Measurements from ENCODE around the gene ZNF654. TPM values are rescaled to one million over a fixed set of nuclear protein-coding genes. Genes with fewer than 3 reads are reported as not detected.
A peak's percentile ranks its signal among the peaks of the same experiment; 100 is the strongest.

The ZNF654 gene
- total RNA-seq, 1 donor from 2014 or later: 11.2 TPM

DNA sequence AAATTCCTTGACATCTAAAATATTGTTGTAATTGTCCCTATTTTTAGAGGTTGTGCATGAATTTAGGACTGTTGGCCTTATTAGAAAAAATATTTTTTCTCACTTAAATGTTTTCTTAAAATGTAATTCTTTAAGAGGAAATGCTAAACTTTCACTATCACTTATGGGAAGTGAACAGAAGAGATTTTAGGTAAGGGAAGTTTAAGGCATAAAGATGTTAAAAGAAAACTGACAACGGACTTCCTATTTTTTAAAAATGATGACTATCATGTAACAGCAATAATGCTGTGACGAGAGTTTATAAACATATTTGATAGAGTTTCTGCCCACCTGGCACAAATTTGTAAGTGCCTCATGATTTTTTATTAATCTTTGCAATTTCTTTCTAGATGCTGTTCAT, 93.8 kb downstream of the ZNF654 start:
- DNase-seq: no peak
- Mint-ChIP-seq H3K36me3 (ENCODE audit: low read depth) (peaks cover 49% of the 10 kb centered on the region), H3K4me3 (peak overlapping the region; percentile 58), H3K27ac (peak overlapping the region; percentile 70), H3K9me3 (no peaks in the 10 kb centered on the region), H3K4me1 (peaks cover 59% of the 10 kb centered on the region), H3K27me3 (no peaks in the 10 kb centered on the region)
- ATAC-seq (ENCODE audit: low read depth): no peak
- TF ChIP-seq, protein P1, sequence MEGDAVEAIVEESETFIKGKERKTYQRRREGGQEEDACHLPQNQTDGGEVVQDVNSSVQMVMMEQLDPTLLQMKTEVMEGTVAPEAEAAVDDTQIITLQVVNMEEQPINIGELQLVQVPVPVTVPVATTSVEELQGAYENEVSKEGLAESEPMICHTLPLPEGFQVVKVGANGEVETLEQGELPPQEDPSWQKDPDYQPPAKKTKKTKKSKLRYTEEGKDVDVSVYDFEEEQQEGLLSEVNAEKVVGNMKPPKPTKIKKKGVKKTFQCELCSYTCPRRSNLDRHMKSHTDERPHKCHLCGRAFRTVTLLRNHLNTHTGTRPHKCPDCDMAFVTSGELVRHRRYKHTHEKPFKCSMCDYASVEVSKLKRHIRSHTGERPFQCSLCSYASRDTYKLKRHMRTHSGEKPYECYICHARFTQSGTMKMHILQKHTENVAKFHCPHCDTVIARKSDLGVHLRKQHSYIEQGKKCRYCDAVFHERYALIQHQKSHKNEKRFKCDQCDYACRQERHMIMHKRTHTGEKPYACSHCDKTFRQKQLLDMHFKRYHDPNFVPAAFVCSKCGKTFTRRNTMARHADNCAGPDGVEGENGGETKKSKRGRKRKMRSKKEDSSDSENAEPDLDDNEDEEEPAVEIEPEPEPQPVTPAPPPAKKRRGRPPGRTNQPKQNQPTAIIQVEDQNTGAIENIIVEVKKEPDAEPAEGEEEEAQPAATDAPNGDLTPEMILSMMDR (IDR thresholded peaks at IDR 0.05): no peak
- CTCF ChIA-PET: no interaction called here
- POLR2A ChIA-PET: interaction anchor here (0.7 to 5.9 kb wide), 2 partner anchors 94 to 190 kb away, joined by 5 to 81 read pairs; partner anchors contain the start of genes CGGBP1 and ZNF654
- intact Hi-C loops (cut with micrococcal nuclease): loop anchor here (5.0 kb wide), 1 partner anchor 279 kb away; no protein-coding TSS in a partner anchor

DNA sequence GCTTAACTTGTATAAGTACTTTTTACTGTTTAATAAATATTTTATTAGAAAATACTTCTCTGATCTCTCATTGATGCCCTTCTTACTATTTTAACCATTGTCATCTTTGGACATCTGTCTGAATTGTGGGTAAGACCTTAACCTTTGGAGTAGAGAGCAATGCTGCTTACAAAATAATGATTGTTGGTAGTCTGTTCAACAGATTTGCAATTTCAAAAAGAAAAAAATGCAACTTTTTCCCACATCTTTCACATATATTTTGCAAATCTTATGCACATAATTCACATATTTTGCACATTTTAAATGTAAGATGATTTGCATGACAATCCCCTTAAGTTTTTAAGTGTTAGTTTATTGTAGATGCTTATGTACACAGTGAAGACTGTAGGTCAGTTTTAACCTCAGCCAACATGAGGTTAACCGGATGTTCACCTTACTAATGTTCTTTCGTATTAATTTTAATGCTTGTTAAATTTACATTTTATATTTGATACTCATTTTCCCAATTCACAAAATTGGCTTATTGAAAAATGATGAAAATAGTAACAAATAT, 107.4 kb downstream of the ZNF654 start:
- no peaks in the 10 kb centered on the region for H3K4me1 Mint-ChIP-seq
- ATAC-seq (ENCODE audit: low read depth) (no peak), DNase-seq (no peak)
- H3K27ac Mint-ChIP-seq: no peak overlapping the region
- peaks cover 41% of the 10 kb centered on the region for H3K36me3 Mint-ChIP-seq (ENCODE audit: low read depth)
- H3K27me3 Mint-ChIP-seq: no peaks in the 10 kb centered on the region
- H3K9me3 Mint-ChIP-seq: no peaks in the 10 kb centered on the region
- ChIA-PET POLR2A (no interaction called here), CTCF (no interaction called here)
- intact Hi-C loops (cut with micrococcal nuclease): no loop called here
- H3K4me3 Mint-ChIP-seq: no peak overlapping the region
- TF ChIP-seq, protein P1 (IDR thresholded peaks at IDR 0.05): no peak

DNA sequence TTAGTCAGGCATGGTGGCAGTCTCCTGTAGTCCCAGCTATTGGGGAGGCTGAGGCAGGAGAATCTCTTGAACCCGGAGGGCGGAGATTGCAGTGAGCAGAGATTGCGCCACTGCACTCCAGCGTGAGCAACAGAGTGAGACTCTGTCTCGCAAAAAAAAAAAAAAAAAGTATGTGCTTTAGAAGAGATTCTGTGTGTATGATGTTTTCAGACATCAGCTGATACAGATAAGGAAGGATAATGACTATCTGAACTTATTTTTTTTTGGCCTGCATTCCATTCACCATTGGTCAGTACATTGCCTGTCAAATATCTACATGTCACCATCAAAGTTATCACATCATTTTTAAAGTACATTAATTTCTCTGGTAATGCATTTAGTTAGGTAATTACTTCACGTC, 108.1 kb downstream of the ZNF654 start:
- Mint-ChIP-seq H3K27ac (no peak overlapping the region), H3K4me1 (no peaks in the 10 kb centered on the region), H3K9me3 (no peaks in the 10 kb centered on the region), H3K4me3 (no peak overlapping the region), H3K27me3 (no peaks in the 10 kb centered on the region), H3K36me3 (ENCODE audit: low read depth) (peaks cover 40% of the 10 kb centered on the region)
- intact Hi-C loops (cut with micrococcal nuclease): no loop called here
- ATAC-seq (ENCODE audit: low read depth): no peak
- DNase-seq: no peak
- CTCF ChIA-PET: no interaction called here
- POLR2A ChIA-PET: no interaction called here
- TF ChIP-seq, protein P1 (IDR thresholded peaks at IDR 0.05): no peak

GRCh38 chr3:88167704-88168103, 108.6 kb downstream of the ZNF654 start:
- Mint-ChIP-seq H3K27ac (no peak overlapping the region), H3K36me3 (ENCODE audit: low read depth) (peaks cover 36% of the 10 kb centered on the region), H3K4me3 (no peak overlapping the region), H3K9me3 (no peaks in the 10 kb centered on the region), H3K4me1 (no peaks in the 10 kb centered on the region), H3K27me3 (no peaks in the 10 kb centered on the region)
- ATAC-seq (ENCODE audit: low read depth) (no peak), DNase-seq (no peak)
- ChIA-PET CTCF (no interaction called here), POLR2A (no interaction called here)
- TF ChIP-seq, protein P1 (IDR thresholded peaks at IDR 0.05): no peak
- intact Hi-C loops (cut with micrococcal nuclease): no loop called here

GRCh38 chr3:88168171-88168570, 109.1 kb downstream of the ZNF654 start:
- ATAC-seq (ENCODE audit: low read depth): no peak
- intact Hi-C loops (cut with micrococcal nuclease): no loop called here
- ChIA-PET CTCF (no interaction called here), POLR2A (interaction anchor here (1.4 kb wide), 1 partner anchor 17 kb away, joined by 3 read pairs; no protein-coding TSS in a partner anchor)
- DNase-seq: no peak
- Mint-ChIP-seq H3K4me3 (no peak overlapping the region), H3K36me3 (ENCODE audit: low read depth) (peaks cover 33% of the 10 kb centered on the region), H3K27me3 (no peaks in the 10 kb centered on the region), H3K9me3 (no peaks in the 10 kb centered on the region), H3K4me1 (no peaks in the 10 kb centered on the region), H3K27ac (no peak overlapping the region)
- TF ChIP-seq, protein P1 (IDR thresholded peaks at IDR 0.05): no peak
